ENCODE results near the gene DAPK1. TPM values are rescaled to one million over a fixed set of nuclear protein-coding genes. Genes with fewer than 3 reads are reported as not detected.
"Not testable (repeated sequence)": the region's sequence is repeated elsewhere in the genome, so short reads cannot be mapped to it uniquely, and the experiment has no call there.

Gene DAPK1
- polyA plus RNA-seq, 4 donors = 38.3 to 82.6 (median 72.5) TPM

DNA sequence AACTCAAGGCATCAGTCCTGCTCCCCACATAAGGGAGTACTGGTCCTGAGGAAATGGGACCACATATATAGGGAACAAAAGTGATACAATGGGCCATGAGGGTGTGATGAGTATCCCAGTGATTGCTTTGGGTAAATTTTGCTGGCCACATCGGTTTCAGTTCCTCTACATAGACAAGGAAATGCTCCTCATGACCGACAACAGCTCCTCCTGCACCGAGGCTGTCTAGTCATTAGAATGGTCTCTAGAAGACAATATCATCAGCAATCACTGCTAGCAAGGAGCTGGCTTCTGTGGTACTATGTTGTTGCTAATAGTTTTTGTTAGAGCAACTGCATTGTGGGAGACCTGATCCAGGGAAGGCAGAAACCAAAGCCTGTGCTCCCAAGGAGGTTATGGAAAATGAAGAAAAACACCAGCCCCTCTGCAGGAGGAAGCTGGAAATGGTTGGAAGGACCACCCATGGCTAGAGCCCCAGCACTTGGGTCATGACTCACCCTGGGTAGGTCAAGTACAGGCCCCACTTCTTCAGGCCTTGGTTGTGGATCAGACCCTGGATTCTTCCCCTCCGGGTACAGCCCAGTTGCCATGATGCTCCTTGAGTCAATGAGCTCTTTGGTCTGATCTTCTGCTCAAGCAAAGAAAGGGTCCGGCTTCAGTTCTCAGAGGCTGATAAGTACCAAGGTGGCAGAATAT, 224.9 kb downstream of the DAPK1 start:
- DNase-seq (ENCODE audit: low read depth in 4 of 4, low spot score in 3 of 4) = no peak

DNA sequence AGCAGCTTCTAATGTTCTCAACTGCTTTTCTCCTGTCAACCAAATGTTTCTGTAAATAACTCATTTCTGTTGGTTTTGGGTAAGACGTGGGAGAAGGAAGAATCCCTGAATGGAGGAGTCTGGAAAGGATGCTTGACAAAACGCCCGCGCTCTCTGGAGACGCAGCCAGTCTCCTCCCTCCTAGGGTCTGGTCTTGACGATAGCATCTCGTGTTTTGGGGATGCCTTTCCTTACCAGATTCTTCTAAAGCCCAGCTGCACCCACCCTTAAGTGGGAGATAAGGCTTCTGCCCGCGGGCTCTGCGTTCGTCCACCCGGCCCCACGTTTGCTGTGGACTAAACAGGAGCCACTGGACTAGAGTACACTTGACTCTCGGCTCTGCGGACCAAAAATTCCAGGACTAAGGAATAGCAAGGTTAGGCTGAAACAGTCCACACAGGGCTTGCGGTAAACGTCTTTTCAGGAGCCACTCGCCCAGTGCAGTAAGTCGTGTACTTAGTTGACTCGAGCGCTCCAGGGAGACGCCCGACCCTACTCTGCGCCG, 227.8 kb downstream of the DAPK1 start:
- DNase-seq (ENCODE audit: low read depth in 4 of 4, low spot score in 3 of 4) = no peak

DNA sequence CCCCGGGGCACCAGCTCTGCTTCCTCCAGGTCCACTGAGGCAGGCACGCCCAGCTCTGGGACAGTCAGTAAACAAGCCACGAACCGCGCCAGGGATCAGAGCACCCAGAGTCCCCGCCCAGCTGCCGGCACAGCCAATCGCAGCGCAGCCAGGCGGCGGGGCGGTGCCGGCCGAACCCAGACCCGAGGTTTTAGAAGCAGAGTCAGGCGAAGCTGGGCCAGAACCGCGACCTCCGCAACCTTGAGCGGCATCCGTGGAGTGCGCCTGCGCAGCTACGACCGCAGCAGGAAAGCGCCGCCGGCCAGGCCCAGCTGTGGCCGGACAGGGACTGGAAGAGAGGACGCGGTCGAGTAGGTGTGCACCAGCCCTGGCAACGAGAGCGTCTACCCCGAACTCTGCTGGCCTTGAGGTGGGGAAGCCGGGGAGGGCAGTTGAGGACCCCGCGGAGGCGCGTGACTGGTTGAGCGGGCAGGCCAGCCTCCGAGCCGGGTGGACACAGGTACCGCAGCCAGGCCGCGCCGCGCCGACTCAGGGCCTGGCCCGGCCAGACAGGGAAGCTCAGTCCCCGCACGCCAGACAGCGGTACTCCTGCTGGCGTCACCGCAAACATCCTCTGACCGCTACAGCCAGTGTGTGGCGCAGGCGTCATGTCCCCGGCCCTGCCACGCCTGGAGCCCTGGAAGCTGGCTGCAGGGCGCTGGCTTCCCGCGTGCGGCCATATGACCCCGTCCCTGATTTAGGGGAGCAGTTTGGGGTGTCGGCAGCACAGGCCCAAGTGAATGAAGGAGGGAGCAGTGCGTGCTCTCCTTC, 228.4 kb downstream of the DAPK1 start, which contains the start of gene CTSL:
Gene CTSL (plus strand): TSS at position 220 of the 810 bp plus-strand sequence. CDS start 1,485 bp downstream, outside the sequence.
- DNase-seq (ENCODE audit: low read depth in 4 of 4, low spot score in 3 of 4) = peak; percentile 57 to 68 (median 63)

DNA sequence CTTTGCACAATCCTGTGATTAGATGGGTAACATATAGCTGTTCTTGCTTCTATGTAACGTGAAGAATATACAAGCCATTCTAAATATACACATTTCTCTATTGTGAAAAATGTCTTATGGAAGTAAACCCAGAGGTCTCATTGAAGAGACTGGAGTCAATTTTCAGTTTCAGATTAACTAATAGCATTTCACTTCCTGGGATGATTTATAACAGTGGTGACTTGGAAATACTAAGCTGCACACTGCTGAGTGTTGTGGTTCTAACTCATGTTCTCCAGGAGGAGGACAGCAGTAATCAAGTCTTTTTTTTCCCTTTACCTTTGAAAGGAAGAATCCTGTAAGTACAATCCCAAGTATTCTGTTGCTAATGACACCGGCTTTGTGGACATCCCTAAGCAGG, 231.6 kb downstream of the DAPK1 start:
- no peak for DNase-seq (ENCODE audit: low read depth in 4 of 4, low spot score in 3 of 4)

DNA sequence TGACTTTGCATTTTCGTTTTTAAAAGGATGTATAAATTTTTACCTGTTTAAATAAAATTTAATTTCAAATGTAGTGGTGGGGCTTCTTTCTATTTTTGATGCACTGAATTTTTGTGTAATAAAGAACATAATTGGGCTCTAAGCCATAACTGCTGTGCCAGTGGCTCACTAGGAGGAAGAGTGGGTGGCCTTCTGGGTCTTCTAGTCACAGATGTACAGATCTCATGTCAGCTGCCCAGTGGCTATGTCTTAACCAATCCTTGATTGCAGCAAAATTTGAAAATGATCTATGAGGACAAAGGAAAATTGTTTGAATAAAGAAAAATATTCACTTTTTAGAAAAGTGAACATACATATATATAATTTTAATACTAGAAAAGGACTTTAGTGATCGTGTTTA, 233.7 kb downstream of the DAPK1 start:
- DNase-seq (ENCODE audit: low read depth in 4 of 4, low spot score in 3 of 4) = no peak

DNA sequence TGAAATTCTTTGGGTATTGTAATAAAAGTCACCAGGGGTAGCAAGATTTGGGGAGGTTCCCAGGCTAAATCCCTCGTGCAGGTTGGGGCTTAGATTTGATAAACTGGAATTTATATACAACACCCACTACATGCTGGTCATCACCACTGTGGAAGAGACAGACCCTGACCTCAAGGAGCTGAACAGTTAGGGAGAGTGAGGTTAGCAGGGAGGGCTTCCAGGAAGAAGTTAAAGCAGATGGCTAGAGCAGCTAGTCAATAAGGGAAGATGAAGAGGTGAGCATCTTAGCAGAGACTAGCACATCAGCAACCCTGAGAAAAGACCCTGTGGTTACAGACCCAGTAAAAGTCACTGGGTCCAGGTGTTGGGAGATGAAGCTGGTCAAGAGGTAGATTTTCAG, 234.7 kb downstream of the DAPK1 start:
- DNase-seq (ENCODE audit: low read depth in 4 of 4, low spot score in 3 of 4) = no peak

DNA sequence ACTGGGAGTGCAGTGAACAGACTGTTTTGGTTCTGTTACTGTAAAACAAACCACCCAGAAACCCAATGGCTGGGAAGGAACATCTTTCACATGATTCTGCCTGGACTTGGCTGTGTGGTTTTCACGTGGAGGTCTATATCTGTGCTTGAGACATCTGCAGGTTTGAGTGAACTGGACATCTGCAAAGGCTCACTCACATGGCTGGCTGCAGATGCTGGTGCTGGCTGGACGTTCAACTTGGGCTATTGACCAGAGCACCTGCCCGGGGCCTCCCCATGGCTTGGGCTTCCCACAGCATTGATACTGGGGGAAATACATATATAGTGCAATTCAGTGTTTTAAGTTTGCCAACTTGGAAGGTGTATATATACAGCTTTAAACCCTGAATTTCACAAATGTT, 235.1 kb downstream of the DAPK1 start:
- DNase-seq (ENCODE audit: low read depth in 4 of 4, low spot score in 3 of 4) = no peak

DNA sequence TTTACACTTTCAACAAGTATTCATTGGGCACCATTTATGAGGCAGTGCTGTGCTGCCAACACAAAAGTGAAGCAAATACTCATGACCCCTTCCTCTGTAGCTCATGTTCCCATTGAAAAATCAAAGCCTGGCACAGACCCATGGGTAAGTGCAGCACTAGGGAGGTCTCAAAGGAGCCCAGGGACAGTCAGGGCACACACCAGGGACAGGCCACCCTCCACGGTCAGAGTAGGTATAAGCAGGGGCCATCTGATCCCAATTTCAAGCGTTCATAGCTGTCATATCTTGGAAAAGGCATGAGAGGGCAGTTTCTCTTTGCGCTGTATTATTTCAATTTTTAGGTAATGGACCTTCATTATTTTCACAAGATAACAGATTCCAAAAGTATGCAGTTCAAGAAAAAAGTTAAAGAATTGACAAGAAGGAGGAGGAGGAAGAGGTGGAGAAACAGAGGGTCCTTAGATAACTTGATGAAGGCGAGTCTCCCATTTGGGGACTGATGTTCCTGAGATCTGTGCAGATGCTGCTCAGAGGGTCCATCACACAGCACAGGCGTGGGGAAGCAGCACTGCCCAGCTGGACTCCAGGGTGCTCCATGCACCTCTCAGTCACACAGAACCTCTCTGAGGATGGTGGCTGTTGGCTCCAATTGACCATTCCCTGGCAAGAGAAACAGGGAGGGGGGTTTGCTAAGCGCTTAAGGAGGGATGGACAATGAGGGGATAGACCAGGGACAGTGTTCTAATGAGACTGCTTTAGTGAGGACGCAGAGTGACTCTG, 235.8 kb downstream of the DAPK1 start:
- DNase-seq (ENCODE audit: low read depth in 4 of 4, low spot score in 3 of 4) = no peak

DNA sequence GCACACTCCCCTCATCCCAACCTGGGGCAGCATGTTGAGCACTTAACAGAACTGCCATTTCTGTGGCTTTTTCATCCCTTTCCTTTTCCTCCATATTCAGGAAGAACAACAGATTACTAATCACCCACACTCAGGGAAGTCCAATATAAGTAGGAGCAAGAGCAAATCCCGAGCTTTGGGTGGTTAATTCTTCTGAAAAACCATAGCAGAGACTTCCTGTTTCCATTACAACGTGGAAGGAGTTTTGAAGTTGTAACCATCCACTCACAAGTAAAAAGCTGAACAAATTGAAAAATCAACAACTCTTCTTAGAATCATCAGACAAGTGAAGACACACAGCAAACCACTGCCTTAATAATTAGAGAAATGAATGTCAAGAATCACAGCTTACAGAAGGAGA, 236.4 kb downstream of the DAPK1 start:
- no peak for DNase-seq (ENCODE audit: low read depth in 4 of 4, low spot score in 3 of 4)

DNA sequence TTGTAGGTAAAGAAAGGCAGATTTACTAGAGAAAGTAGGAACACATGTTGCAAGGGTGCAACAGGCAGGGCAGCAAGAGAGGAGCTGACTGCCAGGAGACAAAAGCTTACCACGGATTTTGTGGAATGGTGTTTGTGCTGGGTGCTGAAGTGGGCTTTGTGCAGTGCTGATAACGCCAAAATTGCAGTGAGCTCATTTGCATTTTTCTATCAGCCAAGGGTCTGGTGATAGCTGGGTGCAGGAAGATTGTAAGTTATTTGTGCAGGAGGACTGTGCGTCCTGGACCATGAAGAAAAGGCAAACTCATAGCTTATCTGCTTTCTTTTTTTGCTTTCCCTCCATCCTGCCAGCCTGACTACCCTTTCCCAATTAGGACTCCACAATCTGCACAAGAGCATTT, 241.9 kb downstream of the DAPK1 start:
- DNase-seq (ENCODE audit: low read depth in 4 of 4, low spot score in 3 of 4) = no peak

DNA sequence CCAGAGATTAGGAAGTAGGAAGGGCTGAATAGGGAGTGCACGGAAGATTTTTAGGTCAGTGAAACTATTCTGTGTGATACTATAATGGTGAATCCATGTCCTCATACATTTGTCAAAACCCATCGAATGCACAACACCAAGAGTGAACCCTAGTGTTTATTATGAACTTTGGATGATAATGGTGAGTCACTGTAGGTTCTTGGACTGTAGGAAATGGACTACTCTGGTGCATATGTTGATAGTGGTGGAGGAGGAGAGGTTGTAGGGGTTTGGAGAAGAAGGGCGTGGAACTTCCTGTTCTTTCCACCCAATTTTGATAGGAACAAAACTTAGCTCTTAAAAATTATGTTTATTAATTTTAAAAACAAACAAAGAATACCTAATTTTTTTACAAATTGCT, 242.5 kb downstream of the DAPK1 start:
- no peak for DNase-seq (ENCODE audit: low read depth in 4 of 4, low spot score in 3 of 4)

DNA sequence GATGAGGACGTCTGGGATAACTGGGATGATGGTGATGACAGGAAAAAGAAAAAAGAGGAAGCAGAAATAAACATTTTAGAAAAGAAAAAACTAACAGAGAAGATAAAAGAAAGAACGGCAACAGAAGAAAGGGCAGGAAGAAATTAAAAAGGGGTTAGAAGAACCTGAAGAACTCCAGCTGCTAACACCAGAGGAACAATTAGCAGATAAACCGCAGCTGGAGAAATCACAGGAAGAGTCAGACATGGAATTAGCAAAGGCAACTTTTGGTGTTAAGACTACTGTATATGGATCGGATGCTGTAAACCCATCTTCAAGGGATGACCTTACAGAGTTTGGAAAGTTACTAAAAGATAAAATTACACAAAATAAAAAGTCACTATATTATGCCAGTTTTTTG, 243.7 kb downstream of the DAPK1 start:
- no peak for DNase-seq (ENCODE audit: low read depth in 4 of 4, low spot score in 3 of 4)

DNA sequence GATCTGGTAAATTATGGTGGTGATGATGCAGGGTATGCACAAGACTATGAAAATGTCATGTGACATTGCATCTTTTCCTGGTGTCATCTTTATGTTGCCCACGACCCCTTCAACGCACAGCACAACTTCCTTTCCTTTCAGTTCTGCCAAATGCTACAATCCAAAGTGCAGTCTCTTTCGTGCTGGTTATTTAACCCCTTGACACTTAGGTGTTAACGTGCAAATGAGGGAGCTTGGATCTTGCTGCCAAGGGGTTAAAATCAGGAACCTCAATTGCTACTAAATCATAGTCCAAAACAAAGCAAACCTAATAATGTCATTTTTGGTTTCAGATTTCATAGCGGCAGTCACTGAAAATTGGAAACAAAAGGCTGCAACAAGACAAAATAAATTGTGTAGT, 244.2 kb downstream of the DAPK1 start:
- DNase-seq (ENCODE audit: low read depth in 4 of 4, low spot score in 3 of 4) = no peak

DNA sequence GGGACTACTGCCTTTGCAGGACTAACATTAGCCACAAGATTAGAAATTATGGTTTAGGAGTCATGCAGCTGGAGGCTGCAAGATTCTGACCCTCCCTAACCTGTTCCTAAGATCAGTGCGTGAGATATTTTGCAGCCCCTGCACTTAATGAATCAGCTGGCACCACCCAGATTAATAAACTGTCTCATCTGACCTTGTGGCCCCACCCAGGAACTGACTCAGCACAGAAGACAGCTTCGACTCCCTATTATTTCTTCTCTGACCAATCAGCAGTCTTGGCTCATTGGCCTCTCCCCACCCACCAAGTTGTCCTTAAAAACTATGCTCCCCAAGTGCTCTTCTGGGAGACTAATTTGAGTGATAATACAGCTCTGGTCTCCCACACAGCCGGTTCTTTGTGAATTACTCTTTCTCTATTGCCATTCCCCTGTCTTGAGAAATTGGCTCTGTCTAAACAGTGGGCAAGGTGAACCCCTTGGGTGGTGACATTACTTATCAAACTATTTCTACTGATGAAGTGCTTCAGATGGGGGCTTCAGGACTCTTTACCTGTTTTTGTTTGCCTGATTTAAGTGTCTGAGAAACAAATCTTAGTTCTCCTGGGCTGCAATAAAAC, 245.3 kb downstream of the DAPK1 start:
- no peak for DNase-seq (ENCODE audit: low read depth in 4 of 4, low spot score in 3 of 4)

DNA sequence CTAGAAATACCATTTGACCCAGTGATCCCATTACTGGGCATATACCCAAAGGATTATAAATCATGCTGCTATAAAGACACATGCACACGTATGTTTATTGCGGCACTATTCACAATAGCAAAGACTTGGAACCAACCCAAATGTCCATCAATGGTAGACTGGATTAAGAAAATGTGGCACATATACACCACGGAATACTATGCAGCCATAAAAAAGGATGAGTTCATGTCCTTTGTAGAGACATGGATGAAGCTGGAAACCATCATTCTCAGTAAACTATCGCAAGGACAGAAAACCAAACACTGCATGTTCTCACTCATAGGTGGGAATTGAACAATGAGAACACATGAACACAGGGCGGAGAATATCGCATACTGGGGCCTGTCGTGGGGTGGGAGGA, 246.6 kb downstream of the DAPK1 start:
- not testable (repeated sequence) for DNase-seq (ENCODE audit: low read depth in 4 of 4, low spot score in 3 of 4)

DNA sequence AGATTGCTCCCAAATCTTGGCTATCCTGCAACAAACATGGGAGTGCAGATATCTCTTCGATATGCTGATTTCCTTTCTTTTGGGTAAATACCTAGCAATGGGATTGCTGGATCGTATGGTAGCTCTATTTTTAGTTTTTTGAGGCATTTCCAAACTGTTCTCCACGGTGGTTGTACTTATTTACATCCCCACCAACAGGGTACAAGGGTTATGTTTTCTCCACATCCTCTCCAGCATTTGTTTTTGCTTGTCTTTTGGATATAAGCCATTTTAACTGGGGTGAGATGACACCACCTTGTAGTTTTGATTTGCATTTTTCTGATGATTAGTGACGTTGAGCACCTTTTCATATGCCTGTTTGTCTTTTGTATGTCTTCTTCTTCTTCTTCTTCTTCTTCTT, 248.5 kb downstream of the DAPK1 start:
- DNase-seq (ENCODE audit: low read depth in 4 of 4, low spot score in 3 of 4) = no peak

DNA sequence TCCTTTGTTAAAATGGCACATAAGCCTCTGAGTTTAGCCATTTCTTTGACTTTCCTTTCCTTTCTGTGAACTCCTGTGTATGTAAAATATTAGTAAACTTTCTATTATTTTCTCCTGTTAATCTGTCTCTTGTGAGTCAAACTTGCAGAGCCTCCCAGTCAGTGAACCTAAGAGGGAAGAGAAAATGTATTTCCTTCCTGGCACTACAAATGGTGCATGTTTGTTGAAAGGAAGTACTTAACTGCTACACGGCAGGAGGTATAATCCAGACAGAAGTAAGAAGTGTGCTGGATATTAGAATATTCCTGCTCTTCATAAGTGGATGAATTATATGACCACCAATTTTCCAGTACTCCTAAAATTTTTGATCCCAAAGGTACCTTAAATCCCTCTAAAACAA, 251.2 kb downstream of the DAPK1 start:
- no peak for DNase-seq (ENCODE audit: low read depth in 4 of 4, low spot score in 3 of 4)

DNA sequence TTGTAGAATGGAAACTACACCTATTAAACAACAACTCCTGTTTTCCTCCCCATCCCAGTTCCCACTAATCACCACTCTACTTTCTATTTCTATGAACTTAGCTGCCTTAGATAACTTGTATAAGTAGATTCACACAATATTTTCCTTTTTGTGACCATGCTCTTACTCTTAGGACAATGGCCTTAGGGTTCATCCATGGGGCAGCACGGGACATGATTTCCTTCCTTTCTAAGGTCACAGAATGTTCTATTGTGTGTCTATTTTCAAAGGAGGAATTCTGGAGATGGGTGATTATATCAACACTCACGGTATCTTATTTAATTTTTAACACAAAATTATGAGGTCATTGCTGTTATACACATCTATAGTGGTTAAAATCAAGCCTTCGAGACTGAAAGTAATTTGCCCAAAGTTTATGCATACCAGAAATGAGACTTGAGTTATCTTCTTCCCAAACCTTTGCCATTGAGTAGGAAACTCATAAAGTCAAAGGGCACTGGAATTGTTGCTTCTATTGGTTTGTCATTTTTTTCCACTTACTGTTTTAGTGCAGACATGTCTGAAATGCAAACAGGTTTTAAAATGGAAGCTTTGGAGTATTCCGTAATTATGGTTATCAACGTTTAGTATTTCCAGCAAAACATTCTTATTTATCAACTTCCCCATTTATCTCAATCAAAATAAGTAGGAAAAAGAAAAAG, 251.8 kb downstream of the DAPK1 start:
- DNase-seq (ENCODE audit: low read depth in 4 of 4, low spot score in 3 of 4) = no peak

DNA sequence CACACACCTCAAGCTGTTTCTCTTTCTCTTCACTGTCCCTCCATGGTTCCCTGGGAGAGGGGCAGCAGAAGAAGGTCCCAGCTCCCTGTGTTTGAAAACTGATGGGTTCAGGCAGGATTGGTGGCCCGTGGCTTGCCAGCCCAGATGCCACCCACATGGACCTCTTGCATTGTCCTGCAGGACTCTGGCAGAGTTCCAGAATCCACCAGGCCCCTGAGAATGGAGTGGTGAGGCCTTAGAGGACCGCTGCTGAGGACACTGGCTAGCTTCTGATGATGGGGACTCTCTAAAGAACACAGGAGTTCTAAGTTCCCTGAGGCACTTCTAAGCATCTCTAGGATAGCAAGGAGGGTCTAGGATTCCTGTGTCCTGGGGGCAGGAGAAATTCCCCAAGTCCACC, 253.1 kb downstream of the DAPK1 start:
- no peak for DNase-seq (ENCODE audit: low read depth in 4 of 4, low spot score in 3 of 4)

DNA sequence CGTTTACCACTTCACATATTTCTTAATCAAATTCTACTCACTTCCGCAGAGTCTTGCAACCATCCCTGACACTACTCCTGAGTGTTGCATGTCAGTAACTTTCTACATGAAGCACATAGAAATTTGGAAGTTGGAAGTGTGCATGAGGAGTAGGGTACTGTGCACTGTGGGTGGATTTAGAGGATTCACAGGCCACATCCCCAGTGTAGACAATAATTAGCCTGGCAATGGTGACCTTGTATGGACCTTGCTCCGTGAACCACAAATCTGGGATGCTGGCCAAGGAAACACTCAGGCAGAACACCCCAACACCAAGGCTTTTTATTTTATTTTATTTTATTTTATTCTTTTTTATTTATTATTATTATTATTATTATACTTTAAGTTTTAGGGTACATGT, 253.8 kb downstream of the DAPK1 start:
- DNase-seq (ENCODE audit: low read depth in 4 of 4, low spot score in 3 of 4) = no peak
